ENCODE results near the gene CNDP2. TPM values are rescaled to one million over a fixed set of nuclear protein-coding genes. Genes with fewer than 3 reads are reported as not detected.
A peak's percentile ranks its signal among the peaks of the same experiment; 100 is the strongest.

The CNDP2 gene
- total and polyA plus RNA-seq, 2 of the 13 experiments (the other 11 are each of a cell fraction or from before 2014, with no cell fraction given): 64.7 to 80.8 TPM

GRCh38 chr18:74540652-74541421 is 44.7 kb downstream of the CNDP2 start:
- Histone ChIP-seq H3K4me1 (ENCODE audit: insufficient read depth, low read length) (peaks cover 45% of the 10 kb centered on the region), H3K9me3 (ENCODE audit: low read length) (no peaks in the 10 kb centered on the region), H4K20me1 (ENCODE audit: insufficient read depth, low read length) (no peaks in the 10 kb centered on the region), H3K9ac (ENCODE audit: insufficient read depth, low read depth, low read length) (peak overlapping the region; percentile 71), H2AFZ (ENCODE audit: low read length) (no peak overlapping the region), H3K4me2 (ENCODE audit: low read depth, low read length) (peak overlapping the region; percentile 81; the same call in 1 of the 2 replicates), H3K4me3 (replicated peaks in 1 of 3; ENCODE audit: insufficient read depth in 1 of 3, low read depth in 2 of 3, low read length in 3 of 3) (peak overlapping the region in 1 of 3 experiments; percentile 57; a peak in 2 of 6 replicates), H3K27me3 (ENCODE audit: control insufficient read depth in 1 of 2, insufficient read depth in 2 of 2, low read length in 2 of 2) (no peaks in the 10 kb centered on the region), H3K79me2 (ENCODE audit: insufficient read depth, low read length) (no peaks in the 10 kb centered on the region), H3K36me3 (replicated peaks in 1 of 2; ENCODE audit: control insufficient read depth in 1 of 2, insufficient read depth in 2 of 2, low read length in 2 of 2) (no peaks in the 10 kb centered on the region), H3K27ac (ENCODE audit: extremely low read length, insufficient read depth, low read length) (peak overlapping the region; percentile 96)
- FAIRE-seq: peak; percentile 4
- 91% methylated on average over 19 of the region's 20 CpGs for WGBS (ENCODE audit: low lambda C conversion rate)
- DNase-seq (ENCODE audit: low spot score): no peak
- CTCF ChIA-PET (ENCODE audit: low intra/inter-chr PET ratio, low total read pairs): no interaction called here
- TF ChIP-seq RFX5 (IDR thresholded peaks at IDR 0.05; ENCODE audit: low read depth, low read length): no peak
- TF ChIP-seq, protein P1, sequence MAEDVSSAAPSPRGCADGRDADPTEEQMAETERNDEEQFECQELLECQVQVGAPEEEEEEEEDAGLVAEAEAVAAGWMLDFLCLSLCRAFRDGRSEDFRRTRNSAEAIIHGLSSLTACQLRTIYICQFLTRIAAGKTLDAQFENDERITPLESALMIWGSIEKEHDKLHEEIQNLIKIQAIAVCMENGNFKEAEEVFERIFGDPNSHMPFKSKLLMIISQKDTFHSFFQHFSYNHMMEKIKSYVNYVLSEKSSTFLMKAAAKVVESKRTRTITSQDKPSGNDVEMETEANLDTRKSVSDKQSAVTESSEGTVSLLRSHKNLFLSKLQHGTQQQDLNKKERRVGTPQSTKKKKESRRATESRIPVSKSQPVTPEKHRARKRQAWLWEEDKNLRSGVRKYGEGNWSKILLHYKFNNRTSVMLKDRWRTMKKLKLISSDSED (CRISPR knock-in tag; IDR thresholded peaks at IDR 0.05): no peak
- 0 out of 2 replicates have a peak, but pooled peaks have one; percentile 3 for TF ChIP-seq PAX8 (CRISPR knock-in tag; IDR thresholded peaks at IDR 0.05; ENCODE audit: borderline replicate concordance)
- TF ChIP-seq KLF15 (CRISPR knock-in tag; IDR thresholded peaks at IDR 0.05; ENCODE audit: borderline replicate concordance): no peak
- TF ChIP-seq RXRA (CRISPR knock-in tag; IDR thresholded peaks at IDR 0.05): peak; percentile 3; the same call in 1 of the 2 replicates
- TF ChIP-seq ZFAT (CRISPR knock-in tag; conservative IDR thresholded peaks at IDR 0.05): no peak
- TF ChIP-seq PRPF4 (IDR thresholded peaks at IDR 0.05; ENCODE audit: low read depth, low read length, poor library complexity, severe bottlenecking): peak; percentile 6
- peak; percentile 31; the same call in 1 of the 2 replicates for TF ChIP-seq ZBTB38 (CRISPR knock-in tag; IDR thresholded peaks at IDR 0.05)
- TF ChIP-seq DR1 (CRISPR knock-in tag; IDR thresholded peaks at IDR 0.05): 0 out of 2 replicates have a peak, but pooled peaks have one; percentile 13
- TF ChIP-seq, protein P2, sequence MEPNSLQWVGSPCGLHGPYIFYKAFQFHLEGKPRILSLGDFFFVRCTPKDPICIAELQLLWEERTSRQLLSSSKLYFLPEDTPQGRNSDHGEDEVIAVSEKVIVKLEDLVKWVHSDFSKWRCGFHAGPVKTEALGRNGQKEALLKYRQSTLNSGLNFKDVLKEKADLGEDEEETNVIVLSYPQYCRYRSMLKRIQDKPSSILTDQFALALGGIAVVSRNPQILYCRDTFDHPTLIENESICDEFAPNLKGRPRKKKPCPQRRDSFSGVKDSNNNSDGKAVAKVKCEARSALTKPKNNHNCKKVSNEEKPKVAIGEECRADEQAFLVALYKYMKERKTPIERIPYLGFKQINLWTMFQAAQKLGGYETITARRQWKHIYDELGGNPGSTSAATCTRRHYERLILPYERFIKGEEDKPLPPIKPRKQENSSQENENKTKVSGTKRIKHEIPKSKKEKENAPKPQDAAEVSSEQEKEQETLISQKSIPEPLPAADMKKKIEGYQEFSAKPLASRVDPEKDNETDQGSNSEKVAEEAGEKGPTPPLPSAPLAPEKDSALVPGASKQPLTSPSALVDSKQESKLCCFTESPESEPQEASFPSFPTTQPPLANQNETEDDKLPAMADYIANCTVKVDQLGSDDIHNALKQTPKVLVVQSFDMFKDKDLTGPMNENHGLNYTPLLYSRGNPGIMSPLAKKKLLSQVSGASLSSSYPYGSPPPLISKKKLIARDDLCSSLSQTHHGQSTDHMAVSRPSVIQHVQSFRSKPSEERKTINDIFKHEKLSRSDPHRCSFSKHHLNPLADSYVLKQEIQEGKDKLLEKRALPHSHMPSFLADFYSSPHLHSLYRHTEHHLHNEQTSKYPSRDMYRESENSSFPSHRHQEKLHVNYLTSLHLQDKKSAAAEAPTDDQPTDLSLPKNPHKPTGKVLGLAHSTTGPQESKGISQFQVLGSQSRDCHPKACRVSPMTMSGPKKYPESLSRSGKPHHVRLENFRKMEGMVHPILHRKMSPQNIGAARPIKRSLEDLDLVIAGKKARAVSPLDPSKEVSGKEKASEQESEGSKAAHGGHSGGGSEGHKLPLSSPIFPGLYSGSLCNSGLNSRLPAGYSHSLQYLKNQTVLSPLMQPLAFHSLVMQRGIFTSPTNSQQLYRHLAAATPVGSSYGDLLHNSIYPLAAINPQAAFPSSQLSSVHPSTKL (CRISPR knock-in tag; IDR thresholded peaks at IDR 0.05): no peak
- POLR2A ChIA-PET: interaction anchor here (0.9 to 3.6 kb wide), 9 partner anchors 9 to 670 kb away, joined by 3 to 59 read pairs (median 8); partner anchors contain the start of genes CNDP2 and TSHZ1
- no TSS peak for BruUV-seq (replicated peaks)
- in situ Hi-C loops (cut with HindIII; ENCODE audit: extremely low pct_ligation_motif_present, low pct_unique_long_range_greater_than_20kb): loop anchor here (5.0 kb wide), 1 partner anchor 44 kb away; the partner anchor contains the start of gene CNDP2
- intact Hi-C loops (cut with micrococcal nuclease; ENCODE audit: unreplicated experiment): no loop called here
- ATAC-seq: peak; percentile 8

Data from HepG2 (cell line).